Inferior parietal cortex (tissue), 1 donor: ENCODE data around the gene GSTT2.
A peak's percentile ranks its signal among the peaks of the same experiment; 100 is the strongest.
"Not testable (repeated sequence)": the region's sequence is repeated elsewhere in the genome, so short reads cannot be mapped to it uniquely, and the experiment has no call there.

Source experiments
- DNase-seq: peaks from one replicate; pipeline ENCODE4 v3.0.0-alpha.2; 2016; ENCODE audit errors: extremely low spot score

The GSTT2 gene

DNA sequence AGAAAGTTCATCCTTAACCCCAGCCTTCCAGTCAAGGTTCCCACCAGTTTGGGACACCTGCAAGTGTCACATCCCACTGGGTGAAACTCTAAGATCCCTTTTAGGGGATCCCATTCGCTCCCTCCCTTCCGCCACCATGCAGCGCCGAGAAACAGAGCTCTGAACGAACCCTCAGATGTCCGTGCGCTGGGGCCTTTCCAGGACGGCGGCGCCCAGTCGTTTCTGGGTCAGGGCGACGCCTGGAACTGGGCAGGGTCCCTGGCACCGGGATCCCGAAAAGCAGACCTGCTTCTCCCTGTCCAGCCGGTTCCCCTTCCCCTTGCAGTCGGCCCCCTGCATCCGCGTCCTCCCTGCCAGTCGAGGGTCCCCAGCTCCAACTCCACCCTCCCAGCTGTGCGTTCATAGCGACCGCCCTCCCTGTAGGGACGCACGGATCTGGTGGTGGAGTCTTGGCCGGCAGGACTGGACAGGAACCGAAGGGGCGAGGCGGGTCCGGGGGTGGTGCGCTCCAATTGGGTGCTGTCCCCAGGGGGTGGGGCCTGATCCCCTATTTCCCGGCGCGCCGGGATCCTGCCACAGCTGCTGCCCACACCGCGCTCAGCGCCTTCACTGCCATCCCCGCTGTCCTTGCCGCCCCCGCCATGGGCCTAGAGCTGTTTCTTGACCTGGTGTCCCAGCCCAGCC lies at the start of gene GSTT2:
Gene GSTT2, plus strand, starts transcription at position 578 of the 684 bp plus-strand sequence.
- DNase-seq: not testable (repeated sequence)

DNA sequence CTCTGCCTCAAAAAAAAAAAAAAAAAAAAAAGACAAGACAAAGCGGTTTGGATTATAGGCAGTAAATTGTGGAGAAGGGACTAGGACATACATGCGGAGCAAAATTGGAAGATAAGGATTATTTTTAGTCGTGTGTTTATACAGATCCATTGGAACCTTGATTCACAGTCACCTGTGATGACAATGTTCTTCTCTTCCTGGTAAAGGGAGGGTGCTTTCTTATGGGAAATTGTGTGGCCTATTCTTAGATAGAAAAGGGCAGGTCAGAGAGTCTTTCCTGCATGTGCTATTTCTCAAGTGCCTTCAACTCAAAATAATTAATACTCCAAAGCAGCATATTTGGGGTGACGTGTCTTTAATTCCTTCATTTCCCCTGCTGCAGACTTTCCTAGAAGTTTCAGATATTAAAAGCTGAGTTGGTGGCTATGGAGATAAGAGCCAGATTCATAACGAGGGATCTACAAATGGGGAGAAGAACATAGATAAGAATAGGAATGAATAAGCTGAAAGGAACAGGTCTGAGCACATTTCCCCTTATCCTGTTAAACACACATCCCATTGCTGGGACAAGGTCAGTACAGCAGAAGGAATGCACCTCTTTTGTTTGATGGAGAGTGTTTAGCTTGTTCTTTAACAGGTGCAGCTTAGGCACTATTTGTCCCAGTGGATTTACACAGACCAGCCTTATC lies 41.5 kb upstream of the GSTT2 start:
- no peak for DNase-seq

DNA sequence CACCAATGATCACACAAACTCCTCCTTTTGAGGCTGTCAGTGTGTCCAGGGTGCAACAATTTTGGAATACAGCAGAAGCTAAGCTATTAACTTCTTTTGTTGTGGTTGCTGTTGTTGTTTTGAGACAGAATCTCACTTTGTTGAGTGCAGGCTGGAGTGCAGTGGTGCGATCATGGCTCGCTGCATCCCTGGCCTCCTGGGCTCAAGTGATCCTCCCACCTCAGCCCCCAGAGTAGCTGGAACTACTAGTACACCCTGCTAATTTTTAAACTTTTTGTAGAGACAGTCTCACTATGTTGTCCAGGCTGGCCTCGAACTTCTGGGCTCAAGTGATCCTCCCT lies 40.9 kb upstream of the GSTT2 start:
- no peak for DNase-seq

DNA sequence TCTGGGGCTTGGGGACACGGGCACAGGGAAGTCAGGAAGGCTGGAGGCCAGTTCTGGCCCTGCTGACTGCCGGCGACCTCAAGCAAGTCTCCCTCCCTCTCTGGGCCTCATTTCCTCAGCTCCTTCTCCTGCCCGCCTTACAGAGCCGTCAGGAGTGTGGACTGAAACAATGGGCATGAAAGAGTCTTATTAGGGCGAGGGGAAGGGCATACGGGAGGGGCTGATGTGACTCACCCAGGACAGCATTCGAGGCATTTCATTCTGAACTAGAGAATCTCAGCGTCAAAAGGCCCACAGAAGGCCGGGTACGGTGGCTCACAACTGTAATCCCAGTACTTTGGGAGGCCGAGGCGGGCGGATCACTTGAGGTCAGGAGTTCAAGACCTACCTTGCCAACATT lies 39.8 kb upstream of the GSTT2 start:
- DNase-seq: not testable (repeated sequence)

DNA sequence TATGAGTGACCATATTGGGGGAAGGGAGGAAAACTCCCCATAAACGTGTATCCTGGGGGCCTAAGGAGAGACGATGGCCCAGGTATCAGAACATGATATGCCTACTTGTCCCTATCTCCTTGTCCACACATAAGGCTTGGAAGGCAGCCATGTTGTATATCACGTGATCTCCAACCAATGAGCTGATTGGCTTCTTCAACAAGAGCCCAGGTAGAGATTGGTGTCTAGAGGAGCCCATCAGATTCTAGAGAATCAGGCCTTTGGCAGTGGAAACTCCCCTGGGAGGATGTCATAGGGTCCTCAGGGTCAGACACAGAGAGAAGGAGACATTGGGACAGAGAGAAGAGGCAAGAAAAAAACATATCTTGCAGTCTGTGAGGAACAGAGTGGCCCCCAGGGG lies 32.5 kb upstream of the GSTT2 start:
- DNase-seq: not testable (repeated sequence)

DNA sequence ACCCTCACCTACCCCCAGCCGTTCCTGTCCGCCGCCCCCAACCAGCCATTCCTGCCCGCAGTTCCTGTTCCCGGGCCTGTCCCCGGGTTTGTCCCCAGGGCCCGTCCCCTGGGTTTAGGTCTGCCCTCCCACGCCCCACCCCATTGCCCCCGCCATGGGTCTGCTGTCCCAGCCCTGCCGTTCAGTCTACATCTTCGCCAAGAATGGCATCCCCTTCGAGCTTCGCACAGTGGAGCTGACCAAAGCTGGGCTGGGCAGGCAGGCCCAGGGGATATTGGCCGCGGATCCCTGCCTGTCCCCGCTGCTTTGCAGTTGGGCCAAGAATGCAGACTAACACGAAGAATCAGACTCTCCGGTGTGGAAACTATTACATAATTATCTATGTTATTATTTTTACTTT lies 30.2 kb upstream of the GSTT2 start:
- DNase-seq: not testable (repeated sequence)

DNA sequence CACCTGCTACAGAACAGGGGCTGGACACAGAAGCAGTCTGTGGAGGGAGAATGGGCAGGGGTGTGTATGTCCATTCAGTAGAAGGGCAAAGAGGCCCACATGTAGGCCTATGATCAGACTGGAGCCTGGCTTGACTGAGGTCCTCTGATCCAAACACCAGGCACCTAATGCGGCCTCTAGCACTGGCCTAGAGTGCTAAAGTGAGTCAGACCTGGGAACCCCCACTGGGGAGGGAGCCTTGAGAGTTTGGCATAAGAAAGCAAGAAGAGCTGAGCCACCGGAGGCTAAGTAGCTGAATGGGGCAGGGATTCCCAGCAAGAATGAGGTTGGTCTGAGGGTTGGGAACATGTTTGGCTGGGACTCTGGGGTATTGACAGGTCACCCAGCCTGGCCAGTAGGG lies 28.6 kb upstream of the GSTT2 start:
- not testable (repeated sequence) for DNase-seq

DNA sequence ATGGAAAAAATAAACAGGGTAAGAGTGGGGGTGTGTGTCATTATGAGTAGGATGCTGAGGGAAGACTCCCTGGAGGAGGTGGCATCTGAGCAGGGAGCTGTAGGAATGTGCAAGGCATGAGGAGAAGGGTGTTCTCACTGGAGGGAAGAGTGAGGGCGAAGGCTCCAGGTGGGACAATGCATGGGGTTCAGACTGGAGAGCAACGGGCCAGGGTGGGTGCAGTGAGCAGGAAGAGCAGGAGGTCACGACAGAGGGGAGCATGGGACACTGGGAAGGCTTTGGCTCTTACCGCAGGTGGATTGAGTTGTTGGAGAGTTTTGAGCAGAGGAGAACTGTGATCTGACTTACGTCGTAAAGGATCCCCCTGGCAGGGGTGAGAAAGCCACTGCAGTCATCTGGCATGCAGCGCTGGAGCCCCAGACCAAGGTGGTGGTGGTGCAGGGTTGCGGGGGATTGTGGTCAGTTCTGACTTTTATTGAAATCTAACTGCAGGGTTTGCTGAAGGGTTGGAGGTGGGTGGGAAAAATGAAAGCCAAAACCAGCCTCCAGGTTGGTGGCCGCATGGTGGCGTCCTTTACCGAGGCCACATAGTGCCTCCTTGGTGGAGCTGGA lies 27.0 kb upstream of the GSTT2 start:
- DNase-seq: not testable (repeated sequence)

DNA sequence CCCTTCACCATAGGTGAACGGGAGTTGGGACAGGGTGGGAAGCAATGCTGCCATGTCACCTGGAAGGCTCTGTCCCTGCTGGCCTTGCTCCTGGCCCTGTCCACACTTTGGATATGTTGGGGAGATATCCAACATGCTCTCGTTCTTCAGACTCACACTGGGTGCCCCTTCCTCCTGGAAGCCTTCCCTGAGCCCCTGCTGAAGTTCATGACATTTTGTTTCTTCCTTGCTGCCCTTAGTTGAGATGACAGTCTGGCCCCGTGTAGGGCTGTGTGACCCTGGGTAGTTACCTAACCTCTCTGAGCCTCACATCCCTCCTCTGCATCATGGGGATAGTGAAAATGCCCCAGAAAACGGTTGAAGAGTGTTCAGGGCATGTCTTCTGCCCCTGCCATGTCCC lies 26.4 kb upstream of the GSTT2 start:
- DNase-seq: not testable (repeated sequence)

DNA sequence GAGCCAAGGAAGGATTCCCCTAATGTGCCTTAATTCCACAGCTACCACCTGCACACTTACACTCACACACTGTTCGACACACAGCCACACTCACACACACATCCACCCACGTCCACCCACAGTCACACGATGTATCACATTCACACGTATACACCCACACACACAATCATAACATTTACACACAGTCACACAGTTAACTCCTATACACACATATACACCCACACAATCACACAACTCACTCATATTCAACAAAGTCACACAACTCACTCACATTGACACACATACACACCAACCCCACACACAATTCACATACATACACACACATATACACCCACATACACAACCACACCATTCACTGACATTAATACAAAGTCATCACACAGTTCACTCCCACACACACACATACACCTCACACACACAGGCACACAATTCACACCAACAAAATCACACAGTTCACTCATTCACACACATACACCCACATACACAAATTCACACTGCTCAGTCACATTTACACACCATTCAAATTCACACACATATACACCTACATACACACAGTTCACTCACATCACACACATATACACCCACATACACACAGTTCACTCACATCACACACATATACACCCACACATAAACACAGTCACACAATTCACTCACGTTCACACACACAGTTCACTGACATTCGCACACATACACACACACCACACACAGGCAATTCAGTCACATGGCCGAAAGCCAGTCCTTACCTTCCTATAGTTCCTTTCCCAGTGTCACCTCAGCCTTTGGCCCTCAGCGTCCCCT lies 25.5 kb upstream of the GSTT2 start:
- DNase-seq: not testable (repeated sequence)

DNA sequence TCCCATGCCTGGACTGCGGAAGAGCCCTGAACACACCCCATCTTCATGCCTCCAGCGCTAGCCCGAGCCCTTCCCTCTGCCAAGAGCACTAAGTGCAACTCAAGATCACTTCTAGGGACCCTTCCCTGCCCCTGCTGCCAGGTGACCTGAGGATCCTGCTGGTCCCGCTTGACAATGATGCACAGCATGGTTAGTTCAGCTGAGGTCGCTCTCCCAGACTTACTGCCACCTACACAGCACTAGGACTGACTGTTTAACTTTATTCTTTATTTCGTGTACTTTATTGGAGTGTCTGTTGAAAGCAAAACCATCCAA lies 25.0 kb upstream of the GSTT2 start:
- DNase-seq: not testable (repeated sequence)

DNA sequence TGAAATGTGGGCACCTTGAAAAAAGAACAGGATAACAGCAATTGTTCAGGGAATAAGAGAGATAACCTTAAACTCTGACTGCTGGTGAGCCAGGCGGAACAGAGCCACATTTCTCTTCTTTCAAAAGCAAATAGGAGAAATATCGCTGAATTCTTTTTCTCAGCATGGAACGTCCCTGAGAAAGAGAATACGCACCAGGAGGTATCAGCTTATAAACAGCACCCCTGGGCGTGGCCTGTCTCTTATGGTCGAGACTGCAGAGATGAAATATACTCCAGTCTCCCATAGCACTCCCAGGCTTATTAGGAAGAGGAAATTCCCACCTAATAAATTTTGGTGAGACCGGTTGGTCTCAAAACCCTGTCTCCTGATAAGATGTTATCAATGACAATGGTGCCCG lies 24.0 kb upstream of the GSTT2 start:
- not testable (repeated sequence) for DNase-seq

DNA sequence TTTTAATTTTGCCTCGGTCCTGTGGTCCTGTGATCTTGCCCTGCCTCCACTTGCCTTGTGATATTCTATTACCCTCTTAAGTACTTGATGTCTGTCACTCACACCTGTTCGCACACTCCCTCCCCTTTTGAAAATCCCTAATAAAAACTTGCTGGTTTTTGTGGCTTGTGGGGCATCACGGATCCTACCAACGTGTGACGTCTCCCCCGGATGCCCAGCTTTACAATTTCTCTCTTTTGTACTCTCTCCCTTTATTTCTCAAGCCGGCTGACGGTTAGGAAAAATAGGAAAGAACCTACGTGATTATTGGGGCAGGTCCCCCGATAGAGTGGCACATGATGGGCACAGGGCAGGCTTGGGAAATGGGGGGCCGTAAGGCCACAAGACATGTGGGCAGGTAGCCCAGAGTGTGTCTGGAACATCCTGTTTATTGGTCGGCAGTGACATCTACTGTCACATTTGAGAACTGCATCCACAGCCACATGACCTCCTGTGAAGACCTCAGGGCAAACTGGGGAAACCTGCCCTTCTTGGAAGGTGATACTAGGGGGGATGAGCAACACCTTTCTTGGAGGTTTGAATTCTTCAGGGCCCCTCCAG lies 23.5 kb upstream of the GSTT2 start:
- DNase-seq: peak; percentile 96

DNA sequence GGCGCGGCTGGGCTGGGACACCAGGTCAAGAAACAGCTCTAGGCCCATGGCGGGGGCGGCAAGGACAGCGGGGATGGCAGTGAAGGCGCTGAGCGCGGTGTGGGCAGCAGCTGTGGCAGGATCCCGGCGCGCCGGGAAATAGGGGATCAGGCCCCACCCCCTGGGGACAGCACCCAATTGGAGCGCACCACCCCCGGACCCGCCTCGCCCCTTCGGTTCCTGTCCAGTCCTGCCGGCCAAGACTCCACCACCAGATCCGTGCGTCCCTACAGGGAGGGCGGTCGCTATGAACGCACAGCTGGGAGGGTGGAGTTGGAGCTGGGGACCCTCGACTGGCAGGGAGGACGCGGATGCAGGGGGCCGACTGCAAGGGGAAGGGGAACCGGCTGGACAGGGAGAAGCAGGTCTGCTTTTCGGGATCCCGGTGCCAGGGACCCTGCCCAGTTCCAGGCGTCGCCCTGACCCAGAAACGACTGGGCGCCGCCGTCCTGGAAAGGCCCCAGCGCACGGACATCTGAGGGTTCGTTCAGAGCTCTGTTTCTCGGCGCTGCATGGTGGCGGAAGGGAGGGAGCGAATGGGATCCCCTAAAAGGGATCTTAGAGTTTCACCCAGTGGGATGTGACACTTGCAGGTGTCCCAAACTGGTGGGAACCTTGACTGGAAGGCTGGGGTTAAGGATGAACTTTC lies 18.7 kb upstream of the GSTT2 start, which contains the start of gene GSTT2B:
Gene GSTT2B, minus strand, starts transcription at position 112 of the 688 bp plus-strand sequence. Its CDS starts 64 bp downstream, at position 48.
- DNase-seq: not testable (repeated sequence)

DNA sequence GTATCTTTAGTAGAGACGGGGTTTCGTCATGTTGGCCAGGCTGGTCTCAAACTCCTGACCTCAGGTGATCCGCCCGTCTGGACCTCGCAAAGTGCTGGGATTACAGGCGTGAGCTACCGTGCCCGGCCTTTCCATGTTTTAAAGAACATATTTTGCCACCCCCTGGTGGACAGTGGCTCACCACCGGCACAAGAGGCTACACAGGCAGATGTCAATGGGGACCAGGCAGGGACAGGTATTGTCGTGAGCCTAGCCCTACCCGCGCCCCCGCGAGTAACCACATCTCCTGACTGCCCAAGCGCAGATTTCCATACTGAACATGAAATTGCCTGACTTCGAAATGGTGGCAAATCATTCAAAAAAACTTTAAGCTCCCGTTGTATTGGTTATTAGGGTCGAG lies 13.8 kb upstream of the GSTT2 start:
- not testable (repeated sequence) for DNase-seq

DNA sequence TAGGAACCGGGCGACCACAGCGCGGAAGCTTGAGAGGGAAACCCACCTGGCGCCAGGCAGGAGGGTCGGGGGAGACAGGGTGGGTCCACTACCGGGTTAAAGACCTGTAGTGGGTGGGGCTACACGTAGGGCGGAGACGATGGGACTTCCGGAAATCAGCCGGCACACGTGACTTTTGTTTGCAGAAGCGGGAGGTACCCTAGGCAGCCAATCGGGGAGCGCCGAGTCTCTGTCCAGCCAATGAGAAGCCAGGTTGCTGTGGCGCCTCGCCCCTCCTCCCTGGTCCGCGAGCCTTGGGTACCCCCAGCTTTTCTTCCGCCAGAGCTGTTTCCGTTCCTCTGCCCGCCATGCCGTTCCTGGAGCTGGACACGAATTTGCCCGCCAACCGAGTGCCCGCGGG lies 13.4 kb upstream of the GSTT2 start, which contains the start of gene DDTL:
Gene DDTL, plus strand, starts transcription at position 321 of the 400 bp plus-strand sequence. Its CDS starts 27 bp downstream, at position 348.
- DNase-seq: not testable (repeated sequence)

DNA sequence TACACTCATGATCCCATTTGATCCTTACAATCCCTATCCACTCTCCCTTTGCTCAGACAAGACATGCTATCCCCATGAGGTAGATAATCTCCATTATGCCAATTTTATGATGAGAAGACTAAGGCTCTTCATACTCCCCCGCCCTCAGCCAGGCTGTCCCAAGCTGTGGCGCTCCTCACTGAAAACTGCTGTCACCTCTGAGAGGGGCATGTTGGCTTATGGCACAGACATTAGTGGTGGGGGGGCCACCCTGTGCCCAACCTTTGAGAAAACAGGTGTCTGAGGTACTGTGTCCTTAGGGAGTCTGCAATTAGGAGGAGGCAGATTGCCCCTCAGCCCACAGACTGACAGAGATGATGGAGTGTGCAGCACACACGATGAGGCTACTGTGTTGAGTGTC lies 10.9 kb upstream of the GSTT2 start:
- DNase-seq: no peak

DNA sequence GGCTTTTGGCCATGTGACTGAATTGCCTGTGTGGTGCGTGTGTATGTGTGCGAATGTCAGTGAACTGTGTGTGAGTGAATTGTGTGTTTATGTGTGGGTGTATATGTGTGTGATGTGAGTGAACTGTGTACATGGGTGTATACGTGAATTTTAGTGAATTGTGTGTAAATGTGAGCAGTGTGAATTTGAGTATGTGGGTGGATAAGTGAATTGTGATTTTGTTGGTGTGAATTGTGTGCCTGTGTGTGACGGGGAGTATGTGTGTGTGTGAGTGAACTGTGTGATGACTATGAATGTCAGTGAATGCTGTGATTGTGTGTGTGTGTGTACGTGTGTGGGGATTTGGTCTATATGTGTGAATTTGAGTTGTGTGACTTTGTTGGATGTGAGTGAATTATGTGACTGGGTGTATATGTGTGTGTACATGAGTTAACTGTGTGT lies 9.7 kb upstream of the GSTT2 start:
- DNase-seq: no peak

DNA sequence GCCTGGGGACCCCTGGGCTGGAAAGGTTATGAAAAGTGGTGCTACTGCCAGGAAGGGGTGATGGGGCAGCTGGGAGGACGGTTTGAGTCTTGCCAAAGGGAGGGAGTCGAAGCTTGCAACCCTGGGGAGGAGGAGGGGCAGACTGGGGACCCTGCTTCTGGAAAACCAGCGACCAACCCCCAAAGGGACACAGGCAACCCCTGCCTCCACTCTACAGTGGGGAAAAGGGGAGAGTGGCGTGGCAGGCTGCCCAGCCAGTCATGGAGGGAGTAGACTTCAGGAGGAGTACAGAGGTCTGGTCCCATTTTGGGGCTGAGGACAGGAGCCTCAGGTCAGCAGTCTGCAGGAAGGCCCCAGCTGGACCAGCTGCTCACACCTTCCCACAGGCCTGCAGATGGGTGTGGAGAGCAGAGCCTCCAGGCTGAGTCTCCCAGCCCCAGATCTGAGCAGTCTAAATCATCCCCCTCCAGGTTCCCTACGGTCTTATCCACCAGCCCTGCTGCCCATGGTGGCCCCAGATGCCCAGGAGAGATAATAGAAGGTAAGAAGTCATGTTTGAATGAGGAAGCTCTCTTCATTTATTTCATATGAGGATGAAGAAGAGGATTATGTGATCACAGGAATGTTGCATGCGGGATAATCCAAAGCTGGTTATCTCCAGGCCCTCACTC lies 9.0 kb upstream of the GSTT2 start:
- no peak for DNase-seq

DNA sequence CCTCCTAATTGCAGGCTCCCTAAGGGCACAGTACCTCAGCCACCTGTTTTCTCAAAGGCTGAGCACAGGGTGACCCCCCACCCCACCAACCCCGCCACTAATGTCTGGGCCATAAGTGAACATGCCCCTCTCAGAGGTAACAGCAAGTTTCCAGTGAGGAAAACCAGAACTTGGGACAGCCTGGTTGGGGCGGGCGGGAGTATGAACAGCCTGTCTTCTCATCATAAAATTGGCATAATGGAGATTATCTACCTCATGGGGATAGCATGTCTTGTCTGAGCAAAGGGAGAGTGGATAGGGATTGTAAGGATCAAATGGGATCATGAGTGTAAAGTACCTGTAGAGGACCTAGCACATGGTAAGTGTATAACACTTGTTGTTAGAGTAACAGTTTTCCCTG lies 8.0 kb upstream of the GSTT2 start:
- not testable (repeated sequence) for DNase-seq
